ENCODE data around the gene LKAAEAR1. TPM values are rescaled to one million over a fixed set of nuclear protein-coding genes. Genes with fewer than 3 reads are reported as not detected.

The LKAAEAR1 gene
- total RNA-seq, 2 experiments from 2014 or later = 0.47 to 0.50 TPM

- no peak for DNase-seq
- Mint-ChIP-seq H3K4me1 (no peaks in the 10 kb centered on the region), H3K9me3 (no peaks in the 10 kb centered on the region), H3K27me3 (no peaks in the 10 kb centered on the region), H3K27ac (no peak overlapping the region), H3K4me3 (no peak overlapping the region), H3K36me3 (no peaks in the 10 kb centered on the region)
Measured at GRCh38 chr20:64114356-64114971, 30.3 kb upstream of the LKAAEAR1 start.

- no peaks in the 10 kb centered on the region for H3K9me3 Mint-ChIP-seq
- H3K27me3 Mint-ChIP-seq = no peaks in the 10 kb centered on the region
- no peaks in the 10 kb centered on the region for H3K36me3 Mint-ChIP-seq
- H3K4me3 Mint-ChIP-seq = no peak overlapping the region
- H3K27ac Mint-ChIP-seq = no peak overlapping the region
- H3K4me1 Mint-ChIP-seq = no peaks in the 10 kb centered on the region
- DNase-seq = no peak
Measured at GRCh38 chr20:64113796-64114355, 29.7 kb upstream of the LKAAEAR1 start.

DNA sequence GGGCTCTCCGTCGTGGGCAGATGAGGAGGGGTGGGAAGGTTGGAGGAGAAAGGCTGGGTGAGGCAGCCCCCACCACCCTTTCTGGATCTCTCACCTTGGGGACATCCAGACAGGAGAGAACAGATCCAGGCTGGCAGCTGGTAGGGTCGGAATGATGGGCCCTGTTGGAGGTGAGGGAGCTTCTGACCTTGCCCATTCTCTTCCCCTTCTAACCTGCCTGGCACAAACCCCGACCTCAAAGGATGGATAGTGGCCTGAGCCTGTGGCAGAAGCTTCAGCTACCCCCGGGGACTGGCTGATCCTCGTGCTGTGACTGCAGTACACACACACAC, 29.2 kb upstream of the LKAAEAR1 start:
- no peak overlapping the region for H3K4me3 Mint-ChIP-seq
- H3K4me1 Mint-ChIP-seq = no peaks in the 10 kb centered on the region
- H3K36me3 Mint-ChIP-seq = no peaks in the 10 kb centered on the region
- no peaks in the 10 kb centered on the region for H3K9me3 Mint-ChIP-seq
- H3K27me3 Mint-ChIP-seq = no peaks in the 10 kb centered on the region
- DNase-seq = no peak
- no peak overlapping the region for H3K27ac Mint-ChIP-seq

- Mint-ChIP-seq H3K9me3 (no peaks in the 10 kb centered on the region), H3K36me3 (no peaks in the 10 kb centered on the region), H3K27me3 (no peaks in the 10 kb centered on the region), H3K27ac (no peak overlapping the region), H3K4me3 (no peak overlapping the region), H3K4me1 (no peaks in the 10 kb centered on the region)
- no peak for DNase-seq
Measured at GRCh38 chr20:64112691-64113443, 28.7 kb upstream of the LKAAEAR1 start.

DNA sequence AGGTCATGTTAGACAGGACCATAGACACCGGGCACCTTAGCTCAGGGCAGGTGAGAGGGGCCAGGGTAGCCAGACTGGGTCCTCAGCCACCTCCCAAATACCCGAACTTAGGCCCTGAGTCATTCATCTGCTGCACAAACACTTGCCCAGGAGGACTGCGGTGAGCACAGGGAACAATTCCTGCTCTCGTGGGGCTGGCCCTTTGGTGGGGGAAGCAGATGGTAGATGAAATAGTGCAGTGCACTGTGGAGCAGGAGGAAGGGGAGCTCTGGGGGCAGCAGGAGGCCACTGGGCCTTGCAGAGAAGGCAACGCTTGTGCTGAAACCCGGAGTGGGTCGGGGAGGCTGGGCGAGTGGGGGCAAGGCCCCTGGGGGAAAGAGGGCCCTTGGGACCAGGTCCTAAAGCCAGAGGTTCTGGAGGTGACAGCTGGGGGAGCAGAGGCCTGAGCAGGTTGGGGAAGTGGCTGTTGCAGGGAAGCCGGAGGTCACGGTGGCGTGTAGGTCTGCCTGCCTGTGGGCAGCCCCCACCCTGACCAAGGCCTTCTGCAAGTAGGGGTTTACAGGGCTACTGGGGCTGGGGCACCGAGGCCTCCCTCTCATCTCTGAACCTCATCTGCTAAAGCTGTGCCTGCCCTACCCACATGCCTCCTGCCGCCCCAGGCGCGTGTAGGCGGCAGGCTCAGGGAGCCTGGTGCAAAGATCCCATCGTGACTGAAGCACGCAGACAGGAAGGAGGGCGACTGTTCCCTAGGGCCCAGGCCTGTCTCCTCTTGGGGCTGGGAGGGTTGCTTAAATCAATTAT, 27.8 kb upstream of the LKAAEAR1 start:
- Mint-ChIP-seq H3K4me1 (no peaks in the 10 kb centered on the region), H3K27ac (no peak overlapping the region), H3K36me3 (no peaks in the 10 kb centered on the region), H3K9me3 (no peaks in the 10 kb centered on the region), H3K4me3 (no peak overlapping the region), H3K27me3 (no peaks in the 10 kb centered on the region)
- no peak for DNase-seq

GRCh38 chr20:64110411-64111068, 26.3 kb upstream of the LKAAEAR1 start:
- Mint-ChIP-seq H3K27ac (no peak overlapping the region), H3K4me3 (no peak overlapping the region), H3K27me3 (no peaks in the 10 kb centered on the region), H3K36me3 (no peaks in the 10 kb centered on the region), H3K4me1 (no peaks in the 10 kb centered on the region), H3K9me3 (no peaks in the 10 kb centered on the region)
- DNase-seq = no peak

GRCh38 chr20:64109831-64110391, 25.7 kb upstream of the LKAAEAR1 start:
- no peaks in the 10 kb centered on the region for H3K27me3 Mint-ChIP-seq
- DNase-seq = no peak
- H3K4me3 Mint-ChIP-seq = no peak overlapping the region
- no peaks in the 10 kb centered on the region for H3K4me1 Mint-ChIP-seq
- H3K36me3 Mint-ChIP-seq = no peaks in the 10 kb centered on the region
- H3K27ac Mint-ChIP-seq = no peak overlapping the region
- no peaks in the 10 kb centered on the region for H3K9me3 Mint-ChIP-seq

GRCh38 chr20:64108731-64109681, 24.8 kb upstream of the LKAAEAR1 start:
- Mint-ChIP-seq H3K27me3 (peaks cover 1% of the 10 kb centered on the region), H3K4me3 (no peak overlapping the region), H3K4me1 (no peaks in the 10 kb centered on the region), H3K27ac (no peak overlapping the region), H3K9me3 (no peaks in the 10 kb centered on the region), H3K36me3 (no peaks in the 10 kb centered on the region)
- no peak for DNase-seq

- H3K4me1 Mint-ChIP-seq = no peaks in the 10 kb centered on the region
- no peak overlapping the region for H3K27ac Mint-ChIP-seq
- H3K9me3 Mint-ChIP-seq = no peaks in the 10 kb centered on the region
- H3K4me3 Mint-ChIP-seq = no peak overlapping the region
- peaks cover 12% of the 10 kb centered on the region for H3K27me3 Mint-ChIP-seq
- no peak for DNase-seq
- H3K36me3 Mint-ChIP-seq = no peaks in the 10 kb centered on the region
Measured at GRCh38 chr20:64107736-64108457, 23.7 kb upstream of the LKAAEAR1 start.

- Mint-ChIP-seq H3K27me3 (peaks cover 17% of the 10 kb centered on the region), H3K9me3 (no peaks in the 10 kb centered on the region), H3K4me3 (no peak within 1 kb of the TSS), H3K27ac (no peak within 1 kb of the TSS), H3K36me3 (no peaks in the 10 kb centered on the region), H3K4me1 (peaks cover 3% of the 10 kb centered on the region)
- peak; percentile 38 for DNase-seq
Measured at GRCh38 chr20:64106981-64107735, 23.0 kb upstream of the LKAAEAR1 start, which contains the start of gene NPBWR2. NPBWR2 (minus strand) TSS chr20:64107565; CDS start chr20:64106831, 734 bp downstream.

- H3K27ac Mint-ChIP-seq = no peak overlapping the region
- peaks cover 17% of the 10 kb centered on the region for H3K27me3 Mint-ChIP-seq
Measured at GRCh38 chr20:64106435-64106961, 22.3 kb upstream of the LKAAEAR1 start.

GRCh38 chr20:64105846-64106434, 21.7 kb upstream of the LKAAEAR1 start:
- peaks cover 6% of the 10 kb centered on the region for H3K4me1 Mint-ChIP-seq
- no peak overlapping the region for H3K27ac Mint-ChIP-seq
- DNase-seq = no peak
- H3K36me3 Mint-ChIP-seq = no peaks in the 10 kb centered on the region
- H3K4me3 Mint-ChIP-seq = no peak overlapping the region
- no peaks in the 10 kb centered on the region for H3K9me3 Mint-ChIP-seq
- peaks cover 22% of the 10 kb centered on the region for H3K27me3 Mint-ChIP-seq

More at GRCh38 chr20:64106435-64106961, 22.3 kb upstream of the LKAAEAR1 start:
- no peaks in the 10 kb centered on the region for H3K9me3 Mint-ChIP-seq
- H3K4me1 Mint-ChIP-seq = peaks cover 3% of the 10 kb centered on the region
- DNase-seq = no peak
- H3K36me3 Mint-ChIP-seq = no peaks in the 10 kb centered on the region
- no peak overlapping the region for H3K4me3 Mint-ChIP-seq

All from activated naive CD8-positive, alpha-beta T cell treated with anti-CD3 and anti-CD28 coated beads for 36 hours (primary cell).